CD14-positive monocyte (primary cell): ENCODE data around the gene GOLGA8O. TPM values are rescaled to one million over a fixed set of nuclear protein-coding genes. Genes with fewer than 3 reads are reported as not detected.
"Not testable (repeated sequence)": the region's sequence is repeated elsewhere in the genome, so short reads cannot be mapped to it uniquely, and the experiment has no call there.

ENCODE experiments used
- DNase-seq, 3 donors: peaks; one replicate each; pipeline ENCODE4 v3.0.0-alpha.2; 2011 to 2022
- H2AFZ ChIP-seq: 2 replicates; pipeline ENCODE4 v1.6.0; 2012; ENCODE audit warnings: mild to moderate bottlenecking, low read depth, low read length, inconsistent platforms; ENCODE audit not compliant: insufficient read depth, poor library complexity, severe bottlenecking
- H3K27ac ChIP-seq, 2 donors: 1 replicate in 1 of 2; 2 replicates in 1 of 2; pipeline ENCODE4 v1.5.1; 2012 to 2013; ENCODE audit warnings: low read length in 2 of 2, control low read depth in 1 of 2, inconsistent platforms in 1 of 2, low read depth in 1 of 2, mild to moderate bottlenecking in 1 of 2
- H3K27me3 ChIP-seq, 2 donors: one replicate each; pipeline versions ENCODE4 v1.6.0 to v1.6.1; 2011 to 2013; ENCODE audit warnings: low read length in 2 of 2; ENCODE audit not compliant: control insufficient read depth in 2 of 2, insufficient read depth in 2 of 2
- H3K36me3 ChIP-seq, 2 donors: replicated peaks in 1 of 2; 1 replicate in 1 of 2; 2 replicates in 1 of 2; pipeline versions ENCODE4 v1.5.1 to v1.6.1; 2012 to 2013; ENCODE audit warnings: low read length in 2 of 2, control low read depth in 1 of 2, inconsistent platforms in 1 of 2, mild to moderate bottlenecking in 1 of 2; ENCODE audit not compliant: insufficient read depth in 2 of 2, control insufficient read depth in 1 of 2
- H3K4me1 ChIP-seq, 2 donors: 1 replicate in 1 of 2; 2 replicates in 1 of 2; pipeline versions ENCODE4 v1.5.1 to v1.6.1; 2012 to 2013; ENCODE audit warnings: low read length in 2 of 2, control low read depth in 1 of 2, inconsistent platforms in 1 of 2, mild to moderate bottlenecking in 1 of 2, moderate library complexity in 1 of 2; ENCODE audit not compliant: insufficient read depth in 2 of 2, control insufficient read depth in 1 of 2
- H3K4me2 ChIP-seq: replicated peaks from 2 replicates; pipeline ENCODE3; 2012; ENCODE audit warnings: low read length, moderate library complexity, mild to moderate bottlenecking; ENCODE audit not compliant: poor library complexity, severe bottlenecking; ENCODE audit errors: extremely low read depth
- H3K4me3 ChIP-seq, 3 experiments: fragments of 200-600 bp in 1 of 3; sonication (generic) in 1 of 3; replicated peaks in 1 of 3; 1 replicate in 2 of 3; 2 replicates in 1 of 3; pipeline ENCODE4 v1.5.1; 2011 to 2013; ENCODE audit warnings: low read length in 3 of 3, mild to moderate bottlenecking in 3 of 3, control low read depth in 2 of 3, low read depth in 2 of 3, inconsistent platforms in 1 of 3, moderate library complexity in 1 of 3
- H3K79me2 ChIP-seq: 2 replicates; pipeline ENCODE4 v1.6.0; 2012; ENCODE audit warnings: mild to moderate bottlenecking, control low read depth, inconsistent platforms, low read length, moderate library complexity; ENCODE audit not compliant: insufficient read depth
- H3K9ac ChIP-seq: 2 replicates; pipeline ENCODE4 v1.6.0; 2017; ENCODE audit warnings: low read length, mild to moderate bottlenecking; ENCODE audit not compliant: insufficient read depth, poor library complexity, severe bottlenecking
- H3K9me3 ChIP-seq, 2 donors: replicated peaks in 1 of 2; 1 replicate in 1 of 2; 2 replicates in 1 of 2; pipeline versions ENCODE4 v1.5.1 to v1.6.1; 2012 to 2013; ENCODE audit warnings: low read length in 2 of 2, control low read depth in 1 of 2; ENCODE audit not compliant: control insufficient read depth in 1 of 2, insufficient read depth in 1 of 2
- H4K20me1 ChIP-seq: 2 replicates; pipeline ENCODE4 v1.6.0; 2012; ENCODE audit warnings: mild to moderate bottlenecking, low read length, control low read depth, moderate library complexity; ENCODE audit not compliant: insufficient read depth
- H3K27ac Mint-ChIP-seq, 7 donors: one replicate each; pipeline ENCODE4 v1.8.0; 2020; ENCODE audit warnings: mild to moderate bottlenecking in 7 of 7, mixed read lengths in 7 of 7, moderate library complexity in 6 of 7, inconsistent platforms in 2 of 7
- H3K27me3 Mint-ChIP-seq, 3 donors: one replicate each; pipeline ENCODE4 v1.8.0; 2021 to 2022; ENCODE audit warnings: low read depth in 3 of 3, mild to moderate bottlenecking in 3 of 3, mixed read lengths in 3 of 3, moderate library complexity in 3 of 3, inconsistent platforms in 1 of 3
- H3K36me3 Mint-ChIP-seq, 2 donors: one replicate each; pipeline ENCODE4 v1.8.0; 2020; ENCODE audit warnings: mixed read lengths in 2 of 2, inconsistent platforms in 1 of 2, mild to moderate bottlenecking in 1 of 2
- H3K4me1 Mint-ChIP-seq: one replicate; pipeline ENCODE4 v1.8.0; 2020; ENCODE audit warnings: mild to moderate bottlenecking, mixed read lengths
- H3K4me3 Mint-ChIP-seq, 2 donors: one replicate each; pipeline ENCODE4 v1.8.0; 2020; ENCODE audit warnings: mild to moderate bottlenecking in 2 of 2, mixed read lengths in 2 of 2, moderate library complexity in 1 of 2
- H3K9me3 Mint-ChIP-seq, 7 donors: one replicate each; pipeline ENCODE4 v1.8.0; 2020 to 2022; ENCODE audit warnings: mixed read lengths in 7 of 7, mild to moderate bottlenecking in 6 of 7, moderate library complexity in 6 of 7, inconsistent platforms in 2 of 7
- WGBS: methylation state at CpG from one replicate; pipeline ENCODE4 v1.1.5; 2013; ENCODE audit warnings: missing lambda C conversion rate; ENCODE audit not compliant: insufficient coverage; 5-methylcytosine and 5-hydroxymethylcytosine counted together
- intact Hi-C, 2 donors: fragments of 100-400 bp; cut with micrococcal nuclease; formaldehyde crosslinking; loops; one replicate each; pipeline versions ENCODE4 v1.15.0 to v1.15.1; 2023
- polyA plus RNA-seq, 3 donors: library from polyadenylated mRNA; depleted of rRNA in 1 of 3; unstranded in 2 of 3; stranded (reverse) in 1 of 3; fragments of 300-500 nt in 2 of 3; fragments of >200 nt in 1 of 3; fragmentation: Illumina TruSeq in 2 of 3; gene quantifications; 1 replicate in 2 of 3; 2 replicates in 1 of 3; pipeline ENCODE4 v1.2.3, GENCODE V29; 2012 to 2021

The GOLGA8O gene
- polyA plus RNA-seq, 3 donors, result 1.7 TPM; not detected in 2

DNA sequence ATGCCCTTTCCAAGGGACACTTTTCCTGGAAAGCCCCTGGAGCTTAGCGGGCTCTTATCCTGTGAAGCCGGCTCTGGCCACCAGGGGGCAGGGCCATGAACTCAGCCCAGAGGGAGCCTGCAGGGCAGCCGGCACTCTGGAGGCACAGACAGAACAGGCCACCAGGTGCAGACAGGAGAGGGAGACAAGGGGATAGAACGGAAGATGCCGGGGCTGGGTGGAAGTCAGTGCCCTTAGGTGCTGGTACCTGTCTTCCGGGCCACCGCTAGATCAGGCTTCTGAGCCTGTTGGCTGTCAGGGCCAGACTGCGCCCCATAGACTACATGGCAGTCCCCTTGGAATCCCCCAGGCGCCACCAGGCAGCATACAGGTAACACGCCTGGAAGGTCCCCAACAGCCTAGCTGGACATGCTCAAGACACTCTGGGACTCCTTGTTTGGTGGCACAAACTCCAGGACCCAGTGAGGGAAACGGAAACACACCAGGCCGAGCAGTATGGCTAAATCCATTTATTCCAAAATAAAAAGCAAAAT lies 14.9 kb downstream of the GOLGA8O start:
- H3K27me3 Mint-ChIP-seq, H3K4me2 ChIP-seq, H3K79me2 ChIP-seq, H3K4me1 Mint-ChIP-seq, H3K4me3 ChIP-seq, H3K4me1 ChIP-seq, H3K9me3 Mint-ChIP-seq, H3K4me3 Mint-ChIP-seq, H3K27ac Mint-ChIP-seq, H2AFZ ChIP-seq, H3K36me3 Mint-ChIP-seq, intact Hi-C loops, H3K9me3 ChIP-seq, H3K9ac ChIP-seq, DNase-seq, H3K36me3 ChIP-seq, H3K27ac ChIP-seq, H4K20me1 ChIP-seq, H3K27me3 ChIP-seq: not testable (repeated sequence)
- WGBS, result no CpG with 5 or more reads among the region's 12 CpGs

DNA sequence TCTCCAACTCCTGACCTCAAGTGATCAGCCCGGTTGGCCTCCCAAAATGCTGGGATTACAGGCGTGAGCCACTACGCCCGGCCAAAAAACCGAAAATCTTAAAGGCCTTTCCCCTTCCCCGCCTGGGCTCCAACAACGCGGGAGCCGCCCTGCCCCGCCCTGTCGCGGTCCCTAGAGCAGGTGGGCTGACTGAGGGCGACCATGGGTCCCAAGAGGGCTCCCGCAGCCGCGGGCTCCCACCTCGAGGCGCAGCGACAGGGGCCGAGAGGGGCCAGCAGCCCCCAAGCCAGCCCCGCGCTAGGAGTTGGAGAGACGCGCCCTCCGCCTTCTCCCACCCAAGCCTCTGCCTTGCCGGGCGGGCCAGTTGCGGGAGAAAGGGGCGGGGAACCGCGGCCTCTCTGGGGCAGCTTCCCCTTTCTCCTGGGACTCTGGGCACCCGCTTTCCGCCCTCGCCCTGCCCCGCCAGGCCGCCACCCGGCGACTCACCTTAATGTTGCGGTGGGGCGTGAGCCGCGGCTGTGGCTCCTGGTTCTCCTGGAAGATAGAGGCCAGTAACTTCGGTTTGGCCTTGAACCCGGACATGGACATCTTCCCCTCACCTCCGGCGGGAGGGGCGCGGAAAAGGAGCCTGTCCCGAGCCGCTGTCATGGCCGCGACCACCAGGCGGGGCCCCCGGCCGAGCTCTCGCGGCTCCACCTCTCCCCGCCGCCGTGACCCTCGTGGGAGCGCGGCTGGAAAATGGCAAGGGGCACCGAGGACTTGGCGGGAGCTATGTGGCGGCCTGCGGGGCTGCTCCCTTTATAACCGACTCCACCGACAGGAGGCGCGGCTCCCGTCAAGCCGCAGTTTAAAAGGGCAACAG lies 21.1 kb downstream of the GOLGA8O start:
- intact Hi-C loops, H3K9ac ChIP-seq, H3K27ac Mint-ChIP-seq, H2AFZ ChIP-seq, H3K27me3 Mint-ChIP-seq, H3K4me2 ChIP-seq, H3K9me3 ChIP-seq, H3K27me3 ChIP-seq, H3K9me3 Mint-ChIP-seq, H3K79me2 ChIP-seq, H3K27ac ChIP-seq, H3K4me1 ChIP-seq, H3K4me1 Mint-ChIP-seq, H3K36me3 Mint-ChIP-seq, DNase-seq, H3K4me3 ChIP-seq, H4K20me1 ChIP-seq, H3K4me3 Mint-ChIP-seq, H3K36me3 ChIP-seq: not testable (repeated sequence)
- WGBS, result no CpG with 5 or more reads among the region's 73 CpGs

DNA sequence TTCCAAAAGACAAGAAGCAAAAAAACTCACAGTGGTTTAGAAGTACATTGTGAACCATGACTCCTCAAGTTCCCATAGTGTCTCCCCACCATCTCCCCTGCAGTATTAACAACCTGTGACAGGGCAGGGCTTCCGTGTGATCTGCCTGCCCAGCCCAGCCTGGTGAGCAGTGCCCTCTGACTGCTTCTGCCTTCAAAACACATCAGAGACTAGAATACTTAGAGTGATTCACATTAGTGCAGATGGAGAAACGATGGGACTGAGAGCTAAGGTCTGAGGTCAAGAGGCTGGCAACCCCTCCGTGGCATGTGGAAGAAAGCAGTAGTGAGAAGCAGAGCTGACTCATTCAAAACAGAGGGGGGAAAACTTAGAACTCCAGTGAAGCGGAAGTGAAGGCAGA lies 27.8 kb downstream of the GOLGA8O start:
- H3K4me3 ChIP-seq, H3K9ac ChIP-seq, H3K4me2 ChIP-seq, H4K20me1 ChIP-seq, intact Hi-C loops, H2AFZ ChIP-seq, DNase-seq, H3K79me2 ChIP-seq, H3K36me3 Mint-ChIP-seq, H3K27me3 Mint-ChIP-seq, H3K9me3 ChIP-seq, H3K27ac ChIP-seq, H3K4me1 ChIP-seq, H3K27me3 ChIP-seq, H3K36me3 ChIP-seq, H3K4me1 Mint-ChIP-seq, H3K9me3 Mint-ChIP-seq, H3K27ac Mint-ChIP-seq: not testable (repeated sequence)
- peak overlapping the region in 1 of 2 donors; percentile 72 for H3K4me3 Mint-ChIP-seq
- WGBS, result no CpG with 5 or more reads among the region's 4 CpGs

DNA sequence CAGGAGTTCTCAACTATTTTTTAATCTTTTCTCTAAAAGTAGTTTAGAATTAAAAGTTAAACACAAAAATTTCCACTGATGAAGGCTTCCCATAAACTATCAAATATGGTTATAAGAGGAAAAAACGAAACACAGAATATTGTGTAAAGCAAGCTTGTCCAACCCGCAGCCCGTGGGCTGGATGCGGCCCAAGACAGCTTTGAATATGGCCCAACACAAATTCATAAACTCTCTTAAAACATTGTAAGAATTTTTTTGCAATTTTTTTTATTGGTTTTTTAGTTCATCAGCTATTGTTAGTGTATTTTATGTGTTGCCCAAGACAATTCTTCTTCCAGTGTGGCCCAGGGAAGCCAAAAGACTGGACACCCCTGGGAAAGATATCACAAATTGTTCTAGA lies 28.9 kb downstream of the GOLGA8O start:
- H3K9ac ChIP-seq, DNase-seq, H3K4me1 Mint-ChIP-seq, H3K9me3 ChIP-seq, H3K4me3 Mint-ChIP-seq, H3K4me1 ChIP-seq, H2AFZ ChIP-seq, H3K36me3 Mint-ChIP-seq, H3K27me3 ChIP-seq, H3K79me2 ChIP-seq, H3K36me3 ChIP-seq, H3K27ac ChIP-seq, H3K4me2 ChIP-seq, H3K4me3 ChIP-seq, H3K27me3 Mint-ChIP-seq, H3K9me3 Mint-ChIP-seq, H3K27ac Mint-ChIP-seq, H4K20me1 ChIP-seq, intact Hi-C loops: not testable (repeated sequence)
- WGBS, result no CpG with 5 or more reads among the region's 4 CpGs
